HG03025 (cell line): ENCODE measurements around the gene IL17RB.

Experiments
- ATAC-seq: cut with Tn5 transposase; IDR thresholded peaks from one replicate; pipeline ENCODE4 v1.9.1; 2021; ENCODE audit warnings: mild to moderate bottlenecking, moderate library complexity; ENCODE audit not compliant: unreplicated experiment, low FRiP score

IL17RB gene

GRCh38 chr3:53846134-53846850 is at the start of gene IL17RB, which contains the start of gene CHDH:
Gene IL17RB (plus strand): TSS chr3:53846568. CDS start chr3:53846589, 21 bp downstream.
Gene CHDH (minus strand): TSS chr3:53846419. CDS start chr3:53824008, 22,411 bp downstream.
- ATAC-seq = no peak

GRCh38 chr3:53798144-53798543 is 48.2 kb upstream of the IL17RB start:
- no peak for ATAC-seq

- ATAC-seq = no peak
Observed at GRCh38 chr3:53799338-53799865, 47.0 kb upstream of the IL17RB start.

- ATAC-seq = no peak
Observed at GRCh38 chr3:53800041-53800906, 46.1 kb upstream of the IL17RB start.

- ATAC-seq = no peak
Observed at GRCh38 chr3:53801319-53801718, 45.0 kb upstream of the IL17RB start.

- no peak for ATAC-seq
Observed at GRCh38 chr3:53802256-53802880, 44.0 kb upstream of the IL17RB start.

GRCh38 chr3:53803124-53803815 is 43.1 kb upstream of the IL17RB start:
- no peak for ATAC-seq

GRCh38 chr3:53803816-53804695 is 42.3 kb upstream of the IL17RB start:
- ATAC-seq = no peak

- no peak for ATAC-seq
Observed at GRCh38 chr3:53804697-53805462, 41.5 kb upstream of the IL17RB start.

GRCh38 chr3:53805463-53806159 is 40.8 kb upstream of the IL17RB start:
- no peak for ATAC-seq

GRCh38 chr3:53806182-53807116 is 39.9 kb upstream of the IL17RB start:
- ATAC-seq = no peak

- no peak for ATAC-seq
Observed at GRCh38 chr3:53807117-53807810, 39.1 kb upstream of the IL17RB start.

GRCh38 chr3:53808496-53808895 is 37.9 kb upstream of the IL17RB start:
- no peak for ATAC-seq

- ATAC-seq = no peak
Observed at GRCh38 chr3:53809267-53809666, 37.1 kb upstream of the IL17RB start.

GRCh38 chr3:53809764-53810400 is 36.5 kb upstream of the IL17RB start:
- ATAC-seq = no peak
